Cardiac fibroblast (primary cell): ENCODE data around the gene STK32B.

Source experiments
- DNase-seq, 2 donors: peaks; one replicate each; pipeline versions ENCODE4 v3.0.0 to v3.0.0-alpha.2; 2010; ENCODE audit warnings: low read depth in 2 of 2
- H3K4me3 ChIP-seq, 2 donors: replicated peaks in 1 of 2; 1 replicate in 1 of 2; 2 replicates in 1 of 2; pipeline ENCODE4 v1.5.1; 2011; ENCODE audit warnings: low read depth in 2 of 2, low read length in 2 of 2, mild to moderate bottlenecking in 2 of 2, moderate library complexity in 1 of 2
- TF ChIP-seq, protein P1 (sequence below): IDR thresholded peaks from one replicate; pipeline ENCODE4 v1.5.1; 2011; ENCODE audit warnings: low read depth, mild to moderate bottlenecking, low read length, inconsistent platforms

The STK32B gene

DNA sequence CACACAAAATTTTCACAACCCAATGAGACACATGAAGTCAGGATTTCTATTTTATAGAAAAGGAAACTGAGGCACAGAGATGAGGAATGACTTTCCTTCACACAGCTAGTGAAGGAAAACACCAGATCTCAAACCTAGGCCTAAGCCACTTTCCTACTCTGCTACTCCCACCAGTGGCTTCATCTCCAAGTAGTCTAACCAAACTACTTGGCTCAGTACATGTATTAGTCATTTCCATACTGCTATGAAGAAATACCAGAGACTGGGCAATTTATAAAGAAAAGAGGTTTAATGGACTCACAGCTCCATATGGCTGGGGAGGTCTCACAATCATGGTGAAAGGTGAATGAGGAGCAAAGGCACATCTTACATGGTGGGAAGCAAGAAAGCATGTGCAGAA is 460.5 kb downstream of the STK32B start:
- TF ChIP-seq, protein P1, sequence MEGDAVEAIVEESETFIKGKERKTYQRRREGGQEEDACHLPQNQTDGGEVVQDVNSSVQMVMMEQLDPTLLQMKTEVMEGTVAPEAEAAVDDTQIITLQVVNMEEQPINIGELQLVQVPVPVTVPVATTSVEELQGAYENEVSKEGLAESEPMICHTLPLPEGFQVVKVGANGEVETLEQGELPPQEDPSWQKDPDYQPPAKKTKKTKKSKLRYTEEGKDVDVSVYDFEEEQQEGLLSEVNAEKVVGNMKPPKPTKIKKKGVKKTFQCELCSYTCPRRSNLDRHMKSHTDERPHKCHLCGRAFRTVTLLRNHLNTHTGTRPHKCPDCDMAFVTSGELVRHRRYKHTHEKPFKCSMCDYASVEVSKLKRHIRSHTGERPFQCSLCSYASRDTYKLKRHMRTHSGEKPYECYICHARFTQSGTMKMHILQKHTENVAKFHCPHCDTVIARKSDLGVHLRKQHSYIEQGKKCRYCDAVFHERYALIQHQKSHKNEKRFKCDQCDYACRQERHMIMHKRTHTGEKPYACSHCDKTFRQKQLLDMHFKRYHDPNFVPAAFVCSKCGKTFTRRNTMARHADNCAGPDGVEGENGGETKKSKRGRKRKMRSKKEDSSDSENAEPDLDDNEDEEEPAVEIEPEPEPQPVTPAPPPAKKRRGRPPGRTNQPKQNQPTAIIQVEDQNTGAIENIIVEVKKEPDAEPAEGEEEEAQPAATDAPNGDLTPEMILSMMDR, result no peak
- H3K4me3 ChIP-seq, result no peak overlapping the region
- DNase-seq, result peak; percentile 47 to 71

DNA sequence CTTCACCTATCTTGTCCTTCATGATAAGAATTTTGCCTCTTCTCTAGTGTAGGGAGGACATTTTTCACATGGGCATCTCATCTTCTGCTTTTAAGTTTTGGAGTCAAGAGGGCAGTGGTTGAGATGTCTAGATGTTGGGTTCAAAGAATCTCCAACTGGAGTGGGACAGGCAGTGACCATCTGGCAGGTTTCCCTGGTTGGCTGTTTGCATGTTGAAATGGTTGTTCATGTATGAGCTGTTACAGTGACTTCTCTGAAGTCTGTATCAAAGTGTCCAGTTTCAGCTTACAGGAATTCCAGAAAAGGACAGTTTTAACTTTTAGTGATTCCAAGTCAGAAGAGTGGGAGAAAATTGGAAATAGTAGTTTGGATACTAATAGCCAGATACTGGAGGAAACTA is 464.4 kb downstream of the STK32B start:
- TF ChIP-seq, protein P1, result no peak
- H3K4me3 ChIP-seq, result no peak overlapping the region
- no peak for DNase-seq

DNA sequence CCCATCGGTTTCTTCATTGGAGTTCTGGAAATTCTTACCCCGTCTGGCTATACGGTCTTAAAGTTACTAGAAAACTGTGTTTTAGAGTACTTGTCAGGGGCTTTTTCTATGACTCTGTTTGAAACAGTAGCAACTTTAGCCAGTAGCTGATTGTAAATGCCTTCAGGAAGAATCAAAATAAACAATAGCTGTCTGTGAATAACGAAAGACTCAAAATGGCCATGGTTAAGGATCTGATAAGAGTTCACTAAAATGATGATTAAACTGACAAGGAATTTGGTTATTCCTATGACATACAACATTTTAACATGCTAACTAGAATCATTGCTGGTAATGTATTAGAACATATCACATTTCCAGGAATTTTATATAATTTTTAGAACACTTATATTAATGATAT is 466.1 kb downstream of the STK32B start:
- no peak for DNase-seq
- H3K4me3 ChIP-seq, result no peak overlapping the region
- TF ChIP-seq, protein P1, result no peak

DNA sequence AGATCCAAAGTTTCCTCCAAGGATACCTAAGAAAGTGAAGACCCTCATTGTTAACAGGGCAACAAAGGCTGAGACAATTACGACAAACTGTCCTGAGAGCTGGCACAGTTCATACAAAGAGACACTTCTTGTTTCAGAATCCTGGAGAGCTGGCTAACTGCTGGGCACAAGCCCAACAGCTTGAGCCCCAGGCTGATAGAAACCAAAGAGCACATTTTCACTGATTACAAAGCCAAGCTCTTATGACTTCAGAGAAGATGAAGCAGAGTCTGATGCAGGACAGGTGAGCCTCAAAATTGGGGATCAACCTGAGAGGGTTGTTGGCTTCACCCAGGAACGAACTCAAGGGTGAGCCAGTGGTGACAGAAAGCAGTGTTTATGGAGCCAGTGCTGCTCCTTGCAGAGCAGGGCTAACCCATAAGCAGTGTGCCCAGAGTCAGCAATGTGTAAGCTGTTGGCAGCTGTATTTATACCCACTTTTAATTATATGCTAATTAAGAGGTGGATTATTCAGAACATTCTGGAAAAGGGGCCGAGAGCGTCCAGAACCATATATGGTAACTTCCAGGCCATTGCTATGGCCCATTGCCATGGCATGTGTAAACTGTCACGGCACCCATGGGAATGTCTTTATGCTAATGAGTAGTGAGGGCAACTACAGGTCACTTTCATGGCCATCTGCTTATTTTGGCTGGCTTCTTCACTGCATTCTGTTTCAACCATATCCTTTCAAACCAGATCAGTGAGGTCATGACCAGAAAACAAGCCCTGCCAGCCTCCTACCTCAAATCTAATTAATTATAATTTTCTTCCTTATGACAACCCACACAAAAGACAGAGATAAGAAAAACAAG is 473.4 kb downstream of the STK32B start:
- peak; percentile 59 to 74 for DNase-seq
- TF ChIP-seq, protein P1, result no peak
- H3K4me3 ChIP-seq, result no peak overlapping the region

DNA sequence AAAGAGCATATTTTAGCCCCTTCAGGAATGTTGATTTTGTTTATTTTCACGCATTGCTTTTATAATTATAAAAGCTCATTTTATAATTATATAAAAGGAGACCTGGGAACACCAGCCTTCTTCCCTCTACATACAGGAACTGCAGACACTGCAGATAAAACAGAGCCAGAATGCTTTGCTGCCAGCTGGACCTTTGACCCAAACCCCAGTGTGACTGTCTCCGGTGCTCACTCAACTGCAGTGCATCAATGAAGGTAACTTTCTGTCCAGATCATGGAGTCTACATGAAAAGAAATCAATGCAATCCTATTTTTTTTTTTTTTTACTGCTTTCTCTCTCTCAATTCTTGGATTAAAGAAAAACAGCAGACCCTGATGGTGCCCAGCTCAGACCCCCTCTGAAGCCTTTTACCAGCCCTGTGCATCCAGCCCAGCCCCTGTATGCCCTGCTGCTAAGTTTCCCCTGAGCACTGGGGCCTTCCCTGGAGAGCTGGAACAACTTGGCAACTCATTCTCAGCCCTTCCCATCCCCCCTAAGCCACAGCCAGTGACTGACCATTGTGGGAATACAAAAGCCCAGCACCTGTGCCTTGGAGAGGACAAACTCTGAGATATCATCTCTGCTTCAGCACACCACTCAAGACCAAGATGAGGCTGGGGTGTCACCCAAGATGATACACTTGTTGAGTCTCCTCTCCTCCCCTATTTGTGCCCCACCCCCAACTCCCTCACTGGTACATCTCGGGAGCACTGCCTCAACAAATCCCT is 475.0 kb downstream of the STK32B start:
- DNase-seq, result no peak
- TF ChIP-seq, protein P1, result no peak
- no peak overlapping the region for H3K4me3 ChIP-seq

DNA sequence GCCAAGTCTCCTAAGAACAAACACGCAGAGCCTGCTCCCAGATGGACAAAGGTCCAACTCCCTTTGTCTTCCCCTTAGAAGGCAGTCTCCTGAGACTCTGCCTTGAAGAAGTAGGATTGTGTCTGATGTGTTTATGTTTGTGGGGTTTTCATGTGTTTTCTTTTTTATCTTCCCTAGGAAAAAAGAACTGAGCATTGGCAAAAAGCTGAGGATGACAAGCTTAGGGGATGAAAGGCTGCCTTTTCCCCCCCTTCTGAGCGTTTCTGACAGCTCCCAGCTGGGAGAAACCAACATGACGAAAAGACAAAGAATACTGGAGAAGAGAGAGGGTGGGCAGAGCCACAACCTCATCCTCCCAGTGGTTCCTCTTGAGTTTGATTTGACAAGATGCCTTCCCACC is 475.9 kb downstream of the STK32B start:
- H3K4me3 ChIP-seq, result no peak overlapping the region
- TF ChIP-seq, protein P1, result no peak
- no peak for DNase-seq
